ENCODE results near the gene MLANA. TPM values are rescaled to one million over a fixed set of nuclear protein-coding genes. Genes with fewer than 3 reads are reported as not detected.

The MLANA gene
- total and polyA plus RNA-seq, 2 donors (not counting 1 experiment from before 2014, with no cell fraction given) = not detected

- Histone ChIP-seq H3K4me2 (ENCODE audit: extremely low read depth, insufficient read depth, low read length) (no peak overlapping the region), H2AFZ (ENCODE audit: low read length) (no peak overlapping the region), H3K9ac (ENCODE audit: insufficient read depth, low read length) (no peak overlapping the region), H4K20me1 (ENCODE audit: control insufficient read depth, extremely low read depth, insufficient read depth, low read length) (no peaks in the 10 kb centered on the region), H3K9me3 (ENCODE audit: control insufficient read depth, insufficient read depth, low read depth, low read length) (no peaks in the 10 kb centered on the region), H3K36me3 (ENCODE audit: control insufficient read depth, insufficient read depth, low read length) (no peaks in the 10 kb centered on the region), H3K4me3 (replicated peaks in 1 of 4; ENCODE audit: control extremely low read depth in 1 of 4, insufficient read depth in 1 of 4, low read depth in 3 of 4, low read length in 4 of 4) (no peak overlapping the region), H3K27me3 (ENCODE audit: control insufficient read depth, insufficient read depth, low read length) (no peaks in the 10 kb centered on the region), H3K79me2 (ENCODE audit: control insufficient read depth, insufficient read depth, low read length) (no peaks in the 10 kb centered on the region), H3K4me1 (ENCODE audit: control insufficient read depth, extremely low read depth, insufficient read depth, low read length) (no peaks in the 10 kb centered on the region), H3K27ac (ENCODE audit: insufficient read depth, low read length) (no peak overlapping the region)
- no peak for DNase-seq (ENCODE audit: low read depth in 2 of 2)
- TF ChIP-seq EZH2 (IDR thresholded peaks at IDR 0.05; ENCODE audit: low read length, missing control alignments) (no peak), CTCF (conservative IDR thresholded peaks at IDR 0.05 in 1 of 2, IDR thresholded peaks at IDR 0.05 in 1 of 2; ENCODE audit: low read depth in 1 of 2, low read length in 2 of 2) (no peak)
Measured at GRCh38 chr9:5870020-5870339, 20.7 kb upstream of the MLANA start.

GRCh38 chr9:5870691-5871090 is 20.0 kb upstream of the MLANA start:
- TF ChIP-seq CTCF (conservative IDR thresholded peaks at IDR 0.05 in 1 of 2, IDR thresholded peaks at IDR 0.05 in 1 of 2; ENCODE audit: low read depth in 1 of 2, low read length in 2 of 2) (no peak), EZH2 (IDR thresholded peaks at IDR 0.05; ENCODE audit: low read length, missing control alignments) (no peak)

GRCh38 chr9:5871785-5872184 is 18.9 kb upstream of the MLANA start:
- no peaks in the 10 kb centered on the region for H3K79me2 ChIP-seq (ENCODE audit: control insufficient read depth, insufficient read depth, low read length)
- H4K20me1 ChIP-seq (ENCODE audit: control insufficient read depth, extremely low read depth, insufficient read depth, low read length) = no peaks in the 10 kb centered on the region
- no peak overlapping the region for H3K4me3 ChIP-seq (replicated peaks in 1 of 4; ENCODE audit: control extremely low read depth in 1 of 4, insufficient read depth in 1 of 4, low read depth in 3 of 4, low read length in 4 of 4)
- no peak for DNase-seq (ENCODE audit: low read depth in 2 of 2)
- H2AFZ ChIP-seq (ENCODE audit: low read length) = no peak overlapping the region
- H3K27me3 ChIP-seq (ENCODE audit: control insufficient read depth, insufficient read depth, low read length) = no peaks in the 10 kb centered on the region
- H3K9ac ChIP-seq (ENCODE audit: insufficient read depth, low read length) = no peak overlapping the region
- H3K9me3 ChIP-seq (ENCODE audit: control insufficient read depth, insufficient read depth, low read depth, low read length) = no peaks in the 10 kb centered on the region
- no peaks in the 10 kb centered on the region for H3K4me1 ChIP-seq (ENCODE audit: control insufficient read depth, extremely low read depth, insufficient read depth, low read length)
- H3K36me3 ChIP-seq (ENCODE audit: control insufficient read depth, insufficient read depth, low read length) = no peaks in the 10 kb centered on the region
- no peak overlapping the region for H3K27ac ChIP-seq (ENCODE audit: insufficient read depth, low read length)
- no peak overlapping the region for H3K4me2 ChIP-seq (ENCODE audit: extremely low read depth, insufficient read depth, low read length)
- no peak for TF ChIP-seq CTCF (conservative IDR thresholded peaks at IDR 0.05 in 1 of 2, IDR thresholded peaks at IDR 0.05 in 1 of 2; ENCODE audit: low read depth in 1 of 2, low read length in 2 of 2)
- TF ChIP-seq EZH2 (IDR thresholded peaks at IDR 0.05; ENCODE audit: low read length, missing control alignments) = no peak

More at GRCh38 chr9:5870691-5871090, 20.0 kb upstream of the MLANA start:
- no peak overlapping the region for H2AFZ ChIP-seq (ENCODE audit: low read length)
- no peaks in the 10 kb centered on the region for H3K79me2 ChIP-seq (ENCODE audit: control insufficient read depth, insufficient read depth, low read length)
- no peaks in the 10 kb centered on the region for H3K9me3 ChIP-seq (ENCODE audit: control insufficient read depth, insufficient read depth, low read depth, low read length)
- H3K9ac ChIP-seq (ENCODE audit: insufficient read depth, low read length) = no peak overlapping the region
- H4K20me1 ChIP-seq (ENCODE audit: control insufficient read depth, extremely low read depth, insufficient read depth, low read length) = no peaks in the 10 kb centered on the region
- DNase-seq (ENCODE audit: low read depth in 2 of 2) = no peak
- H3K36me3 ChIP-seq (ENCODE audit: control insufficient read depth, insufficient read depth, low read length) = no peaks in the 10 kb centered on the region
- H3K27ac ChIP-seq (ENCODE audit: insufficient read depth, low read length) = no peak overlapping the region
- H3K4me1 ChIP-seq (ENCODE audit: control insufficient read depth, extremely low read depth, insufficient read depth, low read length) = no peaks in the 10 kb centered on the region
- no peak overlapping the region for H3K4me3 ChIP-seq (replicated peaks in 1 of 4; ENCODE audit: control extremely low read depth in 1 of 4, insufficient read depth in 1 of 4, low read depth in 3 of 4, low read length in 4 of 4)
- H3K27me3 ChIP-seq (ENCODE audit: control insufficient read depth, insufficient read depth, low read length) = no peaks in the 10 kb centered on the region
- H3K4me2 ChIP-seq (ENCODE audit: extremely low read depth, insufficient read depth, low read length) = no peak overlapping the region

All from fibroblast of lung (primary cell).